ENCODE measurements around the gene IL4. TPM values are rescaled to one million over a fixed set of nuclear protein-coding genes. Genes with fewer than 3 reads are reported as not detected.

Gene IL4
- total and polyA plus RNA-seq, 9 of the 15 experiments (the other 6 are each of a cell fraction or from before 2014, with no cell fraction given) = 0.22 to 0.62 TPM; not detected in 7

DNA sequence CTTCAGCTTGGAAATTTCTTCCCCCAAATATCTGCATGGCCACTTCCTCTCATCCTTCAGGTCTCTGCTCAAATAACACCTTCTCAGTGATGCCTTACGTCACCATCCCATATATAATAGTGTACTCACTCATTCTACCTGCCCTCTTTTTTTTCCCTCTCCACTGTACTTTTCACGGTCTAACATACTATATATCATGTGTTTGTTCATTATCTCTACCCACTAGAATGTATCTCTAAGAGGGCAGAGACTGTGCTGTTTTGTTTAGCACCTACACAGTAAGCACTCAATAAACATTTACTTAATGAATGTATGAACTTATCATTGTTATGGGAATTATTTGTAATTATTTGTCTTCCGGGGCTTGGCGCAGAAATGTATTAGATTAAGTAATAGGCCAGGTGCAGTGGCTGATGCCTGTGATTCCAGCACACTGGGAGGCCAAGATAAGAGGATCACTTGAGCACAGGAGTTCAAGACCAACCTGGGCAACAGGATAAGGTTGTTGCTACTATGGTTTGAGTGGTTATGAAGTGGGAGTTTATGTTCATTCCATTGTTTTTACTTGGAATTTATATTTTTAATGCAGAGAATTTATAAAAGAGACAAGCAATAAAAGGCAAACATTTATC lies 21.8 kb upstream of the IL4 start (continued):
- TF ChIP-seq ZBTB11 (CRISPR knock-in tag; IDR thresholded peaks at IDR 0.05) = peak in 1 of 3 experiments; percentile 78; a peak in 2 of 6 replicates
- TF ChIP-seq ZNF436 (CRISPR knock-in tag; IDR thresholded peaks at IDR 0.05) = no peak
- TF ChIP-seq MTA2 (IDR thresholded peaks at IDR 0.05; ENCODE audit: low read depth) = peak; percentile 99
- no peak for TF ChIP-seq RERE (CRISPR knock-in tag; IDR thresholded peaks at IDR 0.05; ENCODE audit: borderline replicate concordance)
- peak in 1 of 2 experiments; percentile 51; a peak in 1 of 3 replicates for TF ChIP-seq CBX3 (IDR thresholded peaks at IDR 0.05; ENCODE audit: borderline replicate concordance in 1 of 2, low read length in 2 of 2)
- 0 out of 2 replicates have a peak, but pooled peaks have one; percentile 31 for TF ChIP-seq NBN (IDR thresholded peaks at IDR 0.05; ENCODE audit: low read depth)
- TF ChIP-seq ZNF143 (CRISPR knock-in tag; IDR thresholded peaks at IDR 0.05) = no peak
- TF ChIP-seq NFIC (IDR thresholded peaks at IDR 0.05) = peak; percentile 95
- TF ChIP-seq ZNF589 (CRISPR knock-in tag; IDR thresholded peaks at IDR 0.05; ENCODE audit: low read depth) = peak; percentile 61; the same call in 1 of the 2 replicates
- TF ChIP-seq ZKSCAN8 (CRISPR knock-in tag; IDR thresholded peaks at IDR 0.05) = peak; percentile 74; the same call in 1 of the 2 replicates
- TF ChIP-seq CBFB (CRISPR knock-in tag; IDR thresholded peaks at IDR 0.05) = no peak
- TF ChIP-seq KAT8 (IDR thresholded peaks at IDR 0.05; ENCODE audit: low read depth) = no peak
- peak; percentile 96 for TF ChIP-seq SMARCA4 (IDR thresholded peaks at IDR 0.05)
- TF ChIP-seq POLR2B (IDR thresholded peaks at IDR 0.05; ENCODE audit: low read depth, partially characterized antibody) = no peak
- TF ChIP-seq ZNF347 (CRISPR knock-in tag; IDR thresholded peaks at IDR 0.05; ENCODE audit: low read depth) = no peak

All from K562 (cell line).